OCI-LY7 (cell line): ENCODE data around the gene PCYOX1L. TPM values are rescaled to one million over a fixed set of nuclear protein-coding genes. Genes with fewer than 3 reads are reported as not detected.

ENCODE experiments used
- BruUV-seq: library from RNA; stranded (reverse); fragments of 400-500 nt; replicated peaks from 2 replicates; lab custom pipeline; 2021; lab: Mats Ljungman, UMichigan
- CTCF ChIA-PET: fragments of 300-600 bp; sonication (Branson Sonifier 250); formaldehyde crosslinking; loops from one replicate; lab custom pipeline; 2022; ENCODE audit warnings: antibody characterized with exemption; ENCODE audit not compliant: unreplicated experiment; lab: Charles Lee
- POLR2A ChIA-PET: fragments of 300-600 bp; sonication (Branson Sonifier 250); formaldehyde crosslinking; loops from one replicate; lab custom pipeline; 2022; ENCODE audit warnings: antibody characterized with exemption; lab: Charles Lee
- DNase-seq: peaks from one replicate; pipeline ENCODE4 v3.0.0-alpha.2; 2015; ENCODE audit warnings: low spot score
- H2AFZ ChIP-seq: fragments of 200-600 bp; sonication (generic), shearing (Covaris generic); 2 replicates; pipeline ENCODE4 v1.6.1; 2014; ENCODE audit warnings: mild to moderate bottlenecking, antibody characterized with exemption, low read length, moderate library complexity
- H3K27ac ChIP-seq: fragments of 200-600 bp; sonication (generic); 2 replicates; pipeline ENCODE4 v1.5.1; 2014; ENCODE audit warnings: mixed run types, low read depth, mild to moderate bottlenecking, moderate library complexity, low read length, inconsistent platforms; ENCODE audit not compliant: poor library complexity, severe bottlenecking
- H3K36me3 ChIP-seq: fragments of 200-600 bp; sonication (generic); 2 replicates; pipeline ENCODE4 v1.6.1; 2014; ENCODE audit warnings: mild to moderate bottlenecking, antibody characterized with exemption, low read length, moderate library complexity, mixed read lengths; ENCODE audit not compliant: insufficient read depth
- H3K4me1 ChIP-seq: fragments of 200-600 bp; sonication (generic); 2 replicates; pipeline ENCODE4 v1.5.1; 2014; ENCODE audit warnings: mild to moderate bottlenecking, low read length; ENCODE audit not compliant: insufficient read depth, poor library complexity, severe bottlenecking
- H3K4me2 ChIP-seq: fragments of 200-600 bp; sonication (generic); 2 replicates; pipeline ENCODE4 v1.6.1; 2014; ENCODE audit warnings: mild to moderate bottlenecking, low read length
- H3K4me3 ChIP-seq: fragments of 200-600 bp; sonication (generic); 2 replicates; pipeline ENCODE4 v1.5.1; 2014; ENCODE audit warnings: mild to moderate bottlenecking, low read depth, low read length; ENCODE audit not compliant: poor library complexity, severe bottlenecking
- H3K79me2 ChIP-seq: fragments of 200-600 bp; sonication (generic); 2 replicates; pipeline ENCODE4 v1.6.1; 2016; ENCODE audit warnings: low read depth, mild to moderate bottlenecking, low read length, moderate library complexity, mixed read lengths; ENCODE audit not compliant: insufficient read depth
- H3K9me2 ChIP-seq: fragments of 200-600 bp; sonication (generic); 2 replicates; pipeline ENCODE4 v1.6.1; 2016; ENCODE audit warnings: mild to moderate bottlenecking, low read length, mixed read lengths; ENCODE audit not compliant: insufficient read depth
- H3K9me3 ChIP-seq: fragments of 200-600 bp; sonication (generic); 2 replicates; pipeline ENCODE4 v1.6.1; 2014; ENCODE audit warnings: mild to moderate bottlenecking, mixed run types, low read length, mixed read lengths
- H4K20me1 ChIP-seq: fragments of 200-600 bp; sonication (generic); 2 replicates; pipeline ENCODE4 v1.6.1; 2014; ENCODE audit warnings: mild to moderate bottlenecking, antibody characterized with exemption, low read length, moderate library complexity, mixed read lengths; ENCODE audit not compliant: insufficient read depth
- CTCF ChIP-seq: fragments of 200-600 bp; sonication (generic); conservative IDR thresholded peaks from 2 replicates; pipeline ENCODE4 v1.5.1; 2014; ENCODE audit warnings: mild to moderate bottlenecking, antibody characterized with exemption, low read length, moderate library complexity, mixed read lengths
- EZH2phosphoT487 ChIP-seq: fragments of 200-600 bp; sonication (generic); IDR thresholded peaks from 2 replicates; pipeline ENCODE4 v1.6.1; 2018; ENCODE audit warnings: low read depth, borderline replicate concordance, mild to moderate bottlenecking, mixed run types, antibody characterized with exemption, low read length, moderate library complexity, mixed read lengths
- intact Hi-C: fragments of 100-400 bp; cut with micrococcal nuclease; formaldehyde crosslinking; loops from one replicate; pipeline ENCODE4 v1.10.0; 2022; ENCODE audit not compliant: unreplicated experiment
- total RNA-seq, 2 experiments: library from RNA; depleted of rRNA in 1 of 2; stranded (reverse); fragments of >200 nt in 1 of 2; shearing (Covaris generic) in 1 of 2; gene quantifications; 2 replicates each; pipeline ENCODE4 v1.2.3, GENCODE V29; 2014 to 2022

The PCYOX1L gene
- total RNA-seq, 2 experiments from 2014 or later, result 22.5 to 33.3 TPM

GRCh38 chr5:149325894-149326293 is 32.0 kb upstream of the PCYOX1L start:
- H3K27ac ChIP-seq, result no peak overlapping the region
- TF ChIP-seq CTCF (no peak), EZH2phosphoT487 (no peak)
- no TSS peak for BruUV-seq
- peaks cover 3% of the 10 kb centered on the region; the same call in 1 of the 2 replicates for H3K9me3 ChIP-seq
- ChIA-PET CTCF (no interaction called here), POLR2A (no interaction called here)
- H4K20me1 ChIP-seq, result no peaks in the 10 kb centered on the region
- no peaks in the 10 kb centered on the region for H3K79me2 ChIP-seq
- no peak overlapping the region for H3K4me3 ChIP-seq
- no peak for DNase-seq
- H3K36me3 ChIP-seq, result no peaks in the 10 kb centered on the region
- H3K9me2 ChIP-seq, result no peaks in the 10 kb centered on the region
- no peak overlapping the region for H3K4me2 ChIP-seq
- H3K4me1 ChIP-seq, result no peaks in the 10 kb centered on the region
- H2AFZ ChIP-seq, result no peak overlapping the region
- intact Hi-C loops, result no loop called here

GRCh38 chr5:149326611-149327010 is 31.2 kb upstream of the PCYOX1L start:
- ChIA-PET CTCF (interaction anchor here (1.0 kb wide), 1 partner anchor 8 kb away, joined by 3 read pairs; no protein-coding TSS in a partner anchor), POLR2A (interaction anchor here (1.0 to 1.1 kb wide), 2 partner anchors 9 to 19 kb away, joined by 3 to 5 read pairs; partner anchors contain the start of gene GRPEL2)
- Histone ChIP-seq H3K4me1 (no peaks in the 10 kb centered on the region), H3K79me2 (no peaks in the 10 kb centered on the region), H3K9me3 (peaks cover 3% of the 10 kb centered on the region; the same call in 1 of the 2 replicates), H3K9me2 (no peaks in the 10 kb centered on the region), H4K20me1 (no peaks in the 10 kb centered on the region), H3K4me2 (no peak overlapping the region), H2AFZ (no peak overlapping the region), H3K4me3 (no peak overlapping the region), H3K27ac (no peak overlapping the region), H3K36me3 (no peaks in the 10 kb centered on the region)
- TF ChIP-seq CTCF, result no peak
- no peak for TF ChIP-seq EZH2phosphoT487
- no peak for DNase-seq
- intact Hi-C loops, result no loop called here
- BruUV-seq, result no TSS peak

- no peak for TF ChIP-seq CTCF
- no peak for TF ChIP-seq EZH2phosphoT487
- POLR2A ChIA-PET, result interaction anchor here (0.6 to 1.0 kb wide), 3 partner anchors 38 to 312 kb away, joined by 3 to 4 read pairs (median 3); no protein-coding TSS in a partner anchor
- H2AFZ ChIP-seq, result no peak overlapping the region
Observed at GRCh38 chr5:149328177-149328576, 29.7 kb upstream of the PCYOX1L start.

More at GRCh38 chr5:149328177-149328576, 29.7 kb upstream of the PCYOX1L start:
- no TSS peak for BruUV-seq
- intact Hi-C loops, result no loop called here
- H4K20me1 ChIP-seq, result no peaks in the 10 kb centered on the region
- H3K9me2 ChIP-seq, result no peaks in the 10 kb centered on the region
- H3K27ac ChIP-seq, result no peak overlapping the region
- no peaks in the 10 kb centered on the region for H3K4me1 ChIP-seq
- H3K9me3 ChIP-seq, result peaks cover 3% of the 10 kb centered on the region; the same call in 1 of the 2 replicates
- H3K36me3 ChIP-seq, result no peaks in the 10 kb centered on the region
- CTCF ChIA-PET, result interaction anchor here (0.6 kb wide), 1 partner anchor 22 kb away, joined by 3 read pairs; no protein-coding TSS in a partner anchor
- no peak overlapping the region for H3K4me2 ChIP-seq
- H3K79me2 ChIP-seq, result no peaks in the 10 kb centered on the region
- DNase-seq, result no peak
- H3K4me3 ChIP-seq, result no peak overlapping the region
